GM18858 (cell line): Measurements from ENCODE around the gene IQSEC3.

Experiments
- ATAC-seq: cut with Tn5 transposase; IDR thresholded peaks from one replicate; pipeline ENCODE4 v1.9.1; 2021; ENCODE audit not compliant: unreplicated experiment

IQSEC3 gene

DNA sequence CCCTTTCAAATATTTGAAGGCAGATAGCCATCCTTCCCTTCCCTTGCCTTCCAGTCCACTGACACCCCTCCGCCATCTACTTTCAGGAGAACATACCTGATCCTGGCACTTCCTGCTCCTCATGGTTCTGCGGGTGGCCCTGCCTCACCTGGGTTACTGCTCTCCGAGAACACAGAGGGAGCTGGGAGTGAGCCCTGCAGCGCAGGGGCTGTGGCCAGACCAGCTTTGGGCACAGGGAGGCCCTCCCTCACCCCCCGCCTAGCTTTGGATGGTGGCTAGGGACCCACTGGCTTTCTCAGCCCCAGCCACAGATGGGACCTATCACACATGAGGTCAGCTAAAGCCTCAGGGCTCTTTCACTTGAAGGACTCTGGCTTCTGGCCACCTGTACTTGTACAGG, 12.4 kb downstream of the IQSEC3 start:
- ATAC-seq, result no peak

DNA sequence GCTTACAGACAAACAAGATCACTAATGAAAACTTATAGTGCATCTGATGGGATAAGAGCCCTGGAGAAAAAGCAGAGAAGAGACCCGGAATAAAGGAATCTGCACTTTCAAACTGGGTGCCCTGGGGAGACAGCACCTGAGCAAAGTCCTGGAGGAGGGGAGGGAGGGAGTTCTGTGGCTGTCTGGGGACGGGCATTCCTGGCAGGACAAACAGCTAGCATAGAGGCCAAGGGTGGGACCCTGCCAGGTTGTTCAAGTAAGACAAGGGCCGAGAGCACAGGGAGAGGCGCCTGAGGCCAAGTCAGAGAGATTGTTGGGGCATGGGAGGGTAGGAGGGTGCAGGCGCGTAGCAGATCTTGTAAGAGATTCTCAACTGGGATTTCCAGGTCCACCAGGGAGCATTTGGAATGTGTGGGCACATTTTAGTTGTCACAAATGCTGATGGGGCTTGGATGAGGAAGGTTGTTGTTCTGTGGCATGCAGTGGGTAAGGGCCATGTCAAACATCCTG, 14.2 kb downstream of the IQSEC3 start:
- ATAC-seq, result no peak

GRCh38 chr12:82740-83139, 16.2 kb downstream of the IQSEC3 start:
- ATAC-seq, result no peak

DNA sequence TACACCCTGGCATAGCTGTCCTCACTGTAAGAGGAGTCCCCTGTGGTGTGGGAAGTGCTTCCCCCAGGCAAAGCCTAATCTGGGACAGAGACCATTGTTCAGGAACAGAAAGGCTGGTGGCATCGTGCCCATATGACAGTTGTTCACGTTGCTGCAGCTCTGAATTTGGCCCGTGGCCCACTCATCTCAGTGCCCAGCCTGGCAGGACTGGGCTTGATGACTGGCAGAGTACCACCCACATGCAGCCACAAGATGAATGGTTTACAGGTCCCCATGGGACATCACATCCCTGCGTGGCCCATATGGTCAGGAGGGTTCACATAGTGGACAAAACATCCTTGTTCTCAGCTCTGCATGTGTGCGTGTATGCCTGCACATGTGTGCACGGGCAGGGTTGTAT, 17.5 kb downstream of the IQSEC3 start:
- no peak for ATAC-seq

GRCh38 chr12:85191-85666, 18.7 kb downstream of the IQSEC3 start:
- ATAC-seq, result no peak

DNA sequence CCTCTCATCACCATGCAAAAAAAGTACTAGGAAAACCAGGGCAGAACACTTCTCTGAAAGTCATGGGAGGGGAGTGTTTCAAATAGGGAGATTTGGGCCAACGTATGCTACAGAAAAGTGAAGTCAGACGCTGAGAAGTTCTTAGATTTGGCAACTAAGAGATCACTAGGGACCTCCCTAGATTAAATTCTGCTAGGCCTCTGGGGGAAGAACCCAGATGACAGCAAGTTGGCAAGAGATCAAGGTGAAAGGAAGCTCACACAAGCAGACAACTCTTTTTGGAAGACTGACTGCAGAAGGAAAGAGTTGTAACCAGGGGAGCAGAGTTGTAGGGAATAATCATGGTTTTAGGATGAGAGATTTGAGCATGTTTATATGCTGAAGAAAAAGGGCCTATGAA, 20.7 kb downstream of the IQSEC3 start:
- ATAC-seq, result no peak

DNA sequence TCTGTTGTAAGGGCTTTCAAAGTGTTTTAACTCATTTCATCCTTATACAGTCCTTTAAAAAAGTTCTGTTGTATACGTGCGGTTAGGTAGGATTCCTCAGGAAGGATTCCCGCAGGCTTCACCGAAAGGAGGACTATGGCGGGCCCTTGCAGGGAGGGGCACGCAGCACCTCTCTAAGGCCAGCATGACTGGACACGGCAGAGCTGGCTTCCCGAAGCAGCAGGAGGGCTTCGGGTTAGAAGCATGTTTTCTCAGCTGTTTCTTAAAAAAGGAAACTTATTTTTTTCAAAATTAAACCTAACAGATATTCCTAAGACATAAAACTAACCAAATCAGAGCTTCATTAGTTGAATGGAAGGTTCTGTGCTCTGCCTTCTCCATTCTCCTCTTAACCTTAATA, 21.3 kb downstream of the IQSEC3 start:
- ATAC-seq, result no peak

GRCh38 chr12:89653-90052, 23.1 kb downstream of the IQSEC3 start:
- no peak for ATAC-seq

- ATAC-seq, result no peak
Observed at GRCh38 chr12:91213-91612, 24.6 kb downstream of the IQSEC3 start.

DNA sequence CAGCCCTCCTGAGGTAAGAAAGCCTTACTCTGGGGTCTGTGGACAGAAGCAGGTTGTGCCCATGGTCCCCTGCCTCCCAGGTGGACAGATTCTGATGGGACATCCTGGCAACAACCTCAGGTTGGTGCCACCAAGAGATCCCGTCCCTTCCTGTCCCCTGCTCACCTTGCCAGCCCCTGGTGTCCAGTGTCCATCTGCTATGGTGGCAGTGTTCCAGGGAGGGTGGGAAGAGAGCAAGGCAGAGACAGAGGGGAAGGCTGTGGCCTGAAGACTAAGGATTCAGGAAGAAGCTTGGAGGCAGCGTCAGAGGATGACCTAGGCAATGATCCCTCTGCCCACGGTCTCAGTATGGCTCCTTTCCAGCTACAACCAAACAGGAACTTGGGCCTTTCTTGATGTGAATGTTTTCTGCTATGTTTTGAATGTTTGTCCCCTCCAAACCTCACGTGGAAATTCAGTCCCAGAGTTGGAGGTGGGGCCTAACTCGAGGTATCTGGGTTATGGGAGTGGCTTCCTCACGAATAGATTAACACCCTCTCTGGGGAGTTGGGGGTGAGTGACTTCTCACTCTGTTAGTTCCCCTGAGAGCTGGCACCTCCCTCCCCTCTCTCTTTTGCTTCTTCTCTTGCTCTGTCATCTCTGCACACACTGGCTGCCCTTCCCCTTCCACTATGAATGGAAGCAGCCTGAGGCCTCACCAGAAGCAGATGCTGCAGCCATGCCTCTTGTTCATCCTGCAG, 26.9 kb downstream of the IQSEC3 start:
- ATAC-seq, result no peak

GRCh38 chr12:96543-96942, 30.0 kb downstream of the IQSEC3 start:
- ATAC-seq, result no peak

GRCh38 chr12:98924-99352, 32.4 kb downstream of the IQSEC3 start:
- ATAC-seq, result no peak

- ATAC-seq, result no peak
Observed at GRCh38 chr12:99605-100004, 33.0 kb downstream of the IQSEC3 start.

DNA sequence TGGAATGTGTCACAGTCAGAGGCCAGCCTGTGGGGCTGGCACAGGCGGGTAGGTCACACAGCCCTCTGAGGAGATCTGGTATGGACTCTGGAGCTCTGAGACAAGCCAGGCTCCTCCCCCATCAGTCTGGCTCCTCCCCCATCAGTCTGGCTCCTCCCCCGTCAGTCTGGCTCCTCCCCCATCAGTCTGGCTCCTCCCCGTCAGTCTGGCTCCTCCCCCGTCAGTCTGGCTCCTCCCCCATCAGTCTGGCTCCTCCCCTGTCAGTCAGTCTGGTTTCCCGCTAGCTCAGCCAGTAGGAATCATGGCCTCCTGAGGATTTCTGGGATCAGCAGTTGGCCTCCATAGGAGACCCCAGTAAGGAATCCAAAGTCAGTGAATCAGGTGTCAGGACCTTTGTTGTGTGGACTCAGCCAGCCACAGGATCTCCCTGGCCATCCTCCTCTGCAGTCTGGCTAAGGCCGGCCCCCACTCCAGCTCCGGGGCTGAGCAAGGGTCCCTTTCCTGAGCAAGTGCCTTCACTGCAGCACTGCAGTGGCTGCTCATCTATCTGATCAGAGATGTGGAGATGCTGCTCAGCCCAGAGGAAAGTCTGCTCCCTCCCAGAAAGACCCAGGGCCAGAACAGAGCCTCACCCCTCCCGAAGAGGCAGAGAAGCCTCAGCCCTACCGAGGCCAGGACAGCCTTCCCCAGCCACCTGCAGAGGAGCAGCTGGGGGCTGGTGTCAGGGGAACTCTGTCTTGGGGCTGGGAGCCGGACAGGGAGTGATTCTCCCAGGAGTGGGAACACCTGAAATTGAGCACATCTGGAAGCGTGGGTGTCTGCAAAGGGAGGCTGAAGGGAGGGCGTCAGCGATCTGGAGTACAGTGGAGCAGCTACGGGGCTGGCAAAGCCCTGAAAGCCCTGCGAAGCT, 35.7 kb downstream of the IQSEC3 start:
- ATAC-seq, result no peak

DNA sequence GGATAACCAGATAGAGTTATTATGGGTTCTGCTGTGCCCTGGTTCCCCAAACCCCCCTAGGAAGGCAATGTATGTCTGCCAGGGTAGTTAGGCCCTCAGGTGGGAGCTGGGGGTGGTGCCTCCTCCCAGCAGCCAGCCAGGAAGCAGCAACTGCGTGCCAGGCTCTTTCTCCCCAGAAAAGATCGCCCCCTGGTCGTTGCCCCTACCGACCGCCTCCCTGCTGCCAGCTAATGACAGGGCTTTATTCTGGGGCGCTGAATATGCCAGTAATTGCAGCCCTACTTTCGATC, 36.3 kb downstream of the IQSEC3 start:
- no peak for ATAC-seq

DNA sequence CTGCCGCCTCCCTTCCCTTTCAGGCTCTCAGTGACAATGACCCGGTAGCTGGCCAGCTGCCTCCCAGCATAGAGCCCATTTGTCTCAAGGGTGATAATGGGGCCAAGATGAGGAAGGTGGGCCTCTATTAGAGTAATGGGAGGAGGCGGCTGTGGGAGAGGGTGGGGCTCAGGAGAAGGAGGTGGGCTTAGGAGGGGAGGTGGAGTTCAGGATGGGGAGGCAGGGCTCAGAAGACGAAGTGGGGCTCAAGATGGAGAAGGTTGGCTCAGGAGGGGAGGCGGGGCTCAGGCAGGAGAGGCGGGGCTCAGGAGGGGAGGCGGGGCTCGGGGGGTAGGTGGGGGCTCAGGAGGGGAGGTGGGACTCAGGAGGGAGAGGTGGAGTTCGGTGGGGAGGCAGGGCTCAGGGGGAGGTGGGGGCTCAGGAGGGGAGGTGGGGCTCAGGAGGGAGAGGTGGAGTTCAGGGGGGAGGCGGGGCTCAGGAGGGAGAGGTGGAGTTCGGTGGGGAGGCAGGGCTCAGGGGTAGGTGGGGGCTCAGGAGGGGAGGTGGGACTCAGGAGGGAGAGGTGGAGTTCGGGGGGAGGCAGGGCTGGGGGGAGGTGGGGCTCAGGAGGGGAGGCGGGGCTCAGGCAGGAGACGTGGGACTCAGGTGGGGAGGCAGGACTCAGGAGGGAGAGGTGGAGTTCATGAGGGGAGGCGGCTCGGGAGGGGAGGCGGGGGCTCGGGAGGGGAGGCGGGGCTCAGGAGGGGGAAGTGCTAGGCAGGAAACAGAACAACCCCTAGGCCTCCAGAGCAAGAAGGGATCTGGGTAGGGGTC, 36.8 kb downstream of the IQSEC3 start:
- no peak for ATAC-seq

GRCh38 chr12:104551-105081, 38.0 kb downstream of the IQSEC3 start:
- no peak for ATAC-seq

GRCh38 chr12:105696-106095, 39.1 kb downstream of the IQSEC3 start:
- no peak for ATAC-seq

GRCh38 chr12:106118-106591, 39.6 kb downstream of the IQSEC3 start:
- ATAC-seq, result no peak

DNA sequence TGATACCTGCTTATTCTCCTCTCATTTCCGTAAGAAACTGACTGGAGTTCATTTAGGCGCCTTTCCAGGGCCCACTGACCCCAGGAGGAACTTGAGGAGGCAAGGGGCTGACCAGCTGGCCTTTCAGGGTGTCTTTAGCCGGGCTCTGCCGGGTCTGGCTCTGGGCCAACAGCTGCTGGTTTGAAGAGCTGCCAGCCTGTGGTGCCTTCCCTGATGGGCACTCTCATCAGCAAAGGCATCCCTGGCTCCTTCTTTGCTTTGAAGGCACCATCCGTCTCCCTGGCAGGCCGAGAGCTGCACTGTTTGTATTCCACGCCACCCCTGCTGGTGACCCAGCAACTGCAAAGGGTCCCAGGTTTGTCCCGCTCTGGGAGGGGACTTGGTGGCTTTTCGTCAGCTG, 42.0 kb downstream of the IQSEC3 start:
- ATAC-seq, result no peak

GRCh38 chr12:109446-109845, 42.9 kb downstream of the IQSEC3 start:
- ATAC-seq, result no peak
